ENCODE data around the gene OGDHL.

OGDHL gene

DNA sequence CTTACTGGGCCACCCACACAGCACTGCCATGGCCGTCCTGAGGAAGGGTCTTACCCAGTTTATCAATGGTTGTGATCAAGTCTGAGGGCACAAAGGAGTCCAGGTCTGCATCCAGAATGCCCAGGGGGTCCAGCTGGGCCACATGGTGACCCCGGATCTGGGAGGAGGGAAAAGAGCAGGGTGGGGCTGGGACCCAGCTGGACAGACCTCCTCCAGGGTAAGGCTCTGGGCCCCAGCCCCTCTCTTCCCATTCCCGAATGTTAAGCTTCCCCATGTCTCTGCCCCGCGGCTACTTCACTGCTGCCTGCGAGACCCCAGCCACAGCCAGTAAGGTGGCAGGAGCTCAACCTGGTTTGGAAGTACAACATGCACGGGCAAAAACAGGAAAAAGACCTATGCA, 9.5 kb downstream of the OGDHL start:
- Mint-ChIP-seq H3K36me3 (ENCODE audit: low read depth) (no peaks in the 10 kb centered on the region), H3K9me3 (no peaks in the 10 kb centered on the region), H3K4me1 (no peaks in the 10 kb centered on the region), H3K27me3 (ENCODE audit: low read depth, poor library complexity) (peaks cover 10% of the 10 kb centered on the region), H3K4me3 (no peak overlapping the region), H3K27ac (no peak overlapping the region)
- DNase-seq: no peak
- TF ChIP-seq, protein P1, sequence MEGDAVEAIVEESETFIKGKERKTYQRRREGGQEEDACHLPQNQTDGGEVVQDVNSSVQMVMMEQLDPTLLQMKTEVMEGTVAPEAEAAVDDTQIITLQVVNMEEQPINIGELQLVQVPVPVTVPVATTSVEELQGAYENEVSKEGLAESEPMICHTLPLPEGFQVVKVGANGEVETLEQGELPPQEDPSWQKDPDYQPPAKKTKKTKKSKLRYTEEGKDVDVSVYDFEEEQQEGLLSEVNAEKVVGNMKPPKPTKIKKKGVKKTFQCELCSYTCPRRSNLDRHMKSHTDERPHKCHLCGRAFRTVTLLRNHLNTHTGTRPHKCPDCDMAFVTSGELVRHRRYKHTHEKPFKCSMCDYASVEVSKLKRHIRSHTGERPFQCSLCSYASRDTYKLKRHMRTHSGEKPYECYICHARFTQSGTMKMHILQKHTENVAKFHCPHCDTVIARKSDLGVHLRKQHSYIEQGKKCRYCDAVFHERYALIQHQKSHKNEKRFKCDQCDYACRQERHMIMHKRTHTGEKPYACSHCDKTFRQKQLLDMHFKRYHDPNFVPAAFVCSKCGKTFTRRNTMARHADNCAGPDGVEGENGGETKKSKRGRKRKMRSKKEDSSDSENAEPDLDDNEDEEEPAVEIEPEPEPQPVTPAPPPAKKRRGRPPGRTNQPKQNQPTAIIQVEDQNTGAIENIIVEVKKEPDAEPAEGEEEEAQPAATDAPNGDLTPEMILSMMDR (IDR thresholded peaks at IDR 0.05): no peak

DNA sequence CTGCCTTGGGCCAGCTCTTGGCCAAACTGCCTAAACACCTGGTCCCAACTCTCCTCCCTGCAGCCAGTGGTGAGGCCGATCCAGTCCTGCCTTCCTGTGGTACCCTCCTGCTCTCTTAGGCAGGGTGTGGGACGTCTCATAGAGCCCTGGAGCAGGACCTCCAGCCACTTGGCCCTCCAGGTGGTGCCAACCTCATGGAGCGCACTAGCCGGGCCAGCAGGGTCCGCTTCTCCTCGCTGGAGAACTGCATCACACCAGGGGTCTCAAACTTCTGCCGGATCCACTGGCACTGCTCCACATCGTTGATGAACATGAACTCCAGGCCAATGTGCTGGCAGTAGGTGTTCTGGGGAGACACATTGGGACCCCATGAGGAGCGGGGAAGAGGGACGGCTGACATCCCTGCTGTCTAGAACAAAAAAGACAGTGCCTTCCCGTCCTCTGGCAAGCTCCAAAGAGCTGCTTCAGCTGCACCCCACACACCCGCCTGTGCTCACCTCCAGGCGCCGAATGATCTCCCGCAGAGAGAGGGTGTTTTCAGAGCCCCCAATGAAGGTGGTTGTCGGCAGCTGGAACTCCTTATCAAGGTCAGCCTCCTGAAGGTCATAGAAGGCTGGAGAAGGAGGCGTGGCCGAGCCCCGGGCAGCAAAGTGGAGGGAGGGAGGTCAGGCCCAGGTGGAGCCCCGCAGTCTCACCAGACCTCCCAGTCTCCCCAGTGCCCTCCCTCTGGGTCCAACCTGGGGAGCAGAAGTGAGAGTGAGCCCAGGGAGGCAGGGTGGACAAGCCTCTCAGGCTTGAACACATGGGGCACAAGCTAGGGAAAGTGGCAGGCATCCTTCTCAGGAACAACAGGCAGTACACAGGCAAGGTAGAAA, 10.2 kb downstream of the OGDHL start:
- H3K9me3 Mint-ChIP-seq: no peaks in the 10 kb centered on the region
- TF ChIP-seq, protein P1 (IDR thresholded peaks at IDR 0.05): no peak
- H3K4me1 Mint-ChIP-seq: no peaks in the 10 kb centered on the region
- no peak overlapping the region for H3K4me3 Mint-ChIP-seq
- no peaks in the 10 kb centered on the region for H3K36me3 Mint-ChIP-seq (ENCODE audit: low read depth)
- no peak for DNase-seq
- H3K27ac Mint-ChIP-seq: no peak overlapping the region
- H3K27me3 Mint-ChIP-seq (ENCODE audit: low read depth, poor library complexity): peaks cover 10% of the 10 kb centered on the region

DNA sequence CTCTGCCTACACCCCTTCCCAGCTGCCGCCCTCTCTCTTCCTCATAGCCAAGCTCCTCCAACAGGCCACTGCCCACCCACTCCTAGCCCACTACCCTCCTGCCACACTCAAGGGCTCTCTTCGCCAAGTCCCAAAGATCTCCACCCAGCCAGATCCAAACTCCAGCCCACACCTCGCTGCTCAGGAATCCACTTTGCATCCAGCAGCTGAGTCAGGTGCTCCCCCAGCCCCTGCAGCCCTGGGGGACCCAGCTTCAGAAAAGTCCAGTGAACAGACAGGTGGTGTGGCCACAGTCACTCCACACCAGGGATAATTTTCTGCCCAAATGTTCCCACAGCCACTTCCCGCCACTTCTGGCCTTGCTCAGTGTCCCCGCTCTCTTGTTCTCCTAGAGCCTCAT, 10.9 kb downstream of the OGDHL start:
- Mint-ChIP-seq H3K36me3 (ENCODE audit: low read depth) (no peaks in the 10 kb centered on the region), H3K27ac (no peak overlapping the region), H3K4me1 (no peaks in the 10 kb centered on the region), H3K27me3 (ENCODE audit: low read depth, poor library complexity) (peaks cover 10% of the 10 kb centered on the region), H3K9me3 (no peaks in the 10 kb centered on the region), H3K4me3 (no peak overlapping the region)
- TF ChIP-seq, protein P1 (IDR thresholded peaks at IDR 0.05): no peak
- DNase-seq: no peak

DNA sequence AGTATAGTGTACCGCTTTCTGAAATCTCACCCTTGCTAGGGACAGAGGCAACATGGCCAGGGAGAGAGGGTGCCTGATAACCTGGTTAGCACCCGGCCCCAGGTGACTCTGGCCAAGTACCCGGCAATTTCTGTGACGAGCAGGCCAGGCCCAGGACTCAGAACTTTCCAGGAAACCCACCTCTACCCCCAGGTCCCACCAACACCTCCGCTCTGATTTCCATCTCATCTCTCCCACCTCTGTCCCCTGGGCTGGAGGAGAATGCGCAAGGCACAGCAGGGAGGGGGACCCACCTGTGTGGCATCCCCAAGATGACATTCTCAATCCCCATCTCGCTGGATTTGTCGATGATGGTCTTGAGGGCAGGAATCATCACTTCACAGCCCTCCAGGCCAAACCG, 11.6 kb downstream of the OGDHL start:
- H3K9me3 Mint-ChIP-seq: no peaks in the 10 kb centered on the region
- no peak overlapping the region for H3K27ac Mint-ChIP-seq
- H3K4me3 Mint-ChIP-seq: no peak overlapping the region
- peaks cover 5% of the 10 kb centered on the region for H3K27me3 Mint-ChIP-seq (ENCODE audit: low read depth, poor library complexity)
- no peaks in the 10 kb centered on the region for H3K36me3 Mint-ChIP-seq (ENCODE audit: low read depth)
- H3K4me1 Mint-ChIP-seq: no peaks in the 10 kb centered on the region
- TF ChIP-seq, protein P1 (IDR thresholded peaks at IDR 0.05): no peak
- DNase-seq: no peak

GRCh38 chr10:49749556-49750491, 12.3 kb downstream of the OGDHL start:
- no peaks in the 10 kb centered on the region for H3K9me3 Mint-ChIP-seq
- H3K27ac Mint-ChIP-seq: no peak overlapping the region
- no peaks in the 10 kb centered on the region for H3K36me3 Mint-ChIP-seq (ENCODE audit: low read depth)
- H3K27me3 Mint-ChIP-seq (ENCODE audit: low read depth, poor library complexity): peaks cover 5% of the 10 kb centered on the region
- TF ChIP-seq, protein P1 (IDR thresholded peaks at IDR 0.05): no peak
- DNase-seq: no peak
- H3K4me3 Mint-ChIP-seq: no peak overlapping the region
- H3K4me1 Mint-ChIP-seq: no peaks in the 10 kb centered on the region
